B cell (primary cell): ENCODE data around the gene NUDT4B.
"Not testable (repeated sequence)": the region's sequence is repeated elsewhere in the genome, so short reads cannot be mapped to it uniquely, and the experiment has no call there.

Experiments
- EZH2 ChIP-seq: IDR thresholded peaks from 2 replicates; pipeline ENCODE4 v1.6.1; 2012; ENCODE audit warnings: borderline replicate concordance, low read depth, mild to moderate bottlenecking, moderate library complexity, low read length; ENCODE audit not compliant: insufficient read depth, poor library complexity, severe bottlenecking
- TF ChIP-seq, protein P1 (sequence below): fragments of 200-600 bp; IDR thresholded peaks from one replicate; pipeline ENCODE4 v1.8.0; 2022; ENCODE audit warnings: antibody characterized with exemption, mild to moderate bottlenecking

DNA sequence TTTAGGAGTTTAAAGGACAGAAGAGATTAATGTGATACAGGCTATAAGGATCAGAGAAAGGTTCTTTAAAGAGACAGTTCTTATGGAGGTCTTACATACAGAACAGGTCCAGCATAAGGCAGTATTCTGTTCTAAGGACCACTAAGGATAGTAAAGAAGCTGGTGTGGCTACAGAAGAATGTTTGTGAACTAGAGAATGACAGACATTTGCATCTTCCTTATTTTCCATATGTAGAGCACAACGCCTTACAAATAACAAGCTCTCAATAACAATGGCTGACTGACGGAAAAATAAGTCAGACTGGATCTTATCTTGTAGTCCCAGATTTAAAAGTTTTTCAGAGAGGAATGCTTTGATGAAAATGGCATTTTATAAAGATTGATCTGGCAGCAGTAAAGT lies 26.7 kb downstream of the NUDT4B start:
- TF ChIP-seq, protein P1, sequence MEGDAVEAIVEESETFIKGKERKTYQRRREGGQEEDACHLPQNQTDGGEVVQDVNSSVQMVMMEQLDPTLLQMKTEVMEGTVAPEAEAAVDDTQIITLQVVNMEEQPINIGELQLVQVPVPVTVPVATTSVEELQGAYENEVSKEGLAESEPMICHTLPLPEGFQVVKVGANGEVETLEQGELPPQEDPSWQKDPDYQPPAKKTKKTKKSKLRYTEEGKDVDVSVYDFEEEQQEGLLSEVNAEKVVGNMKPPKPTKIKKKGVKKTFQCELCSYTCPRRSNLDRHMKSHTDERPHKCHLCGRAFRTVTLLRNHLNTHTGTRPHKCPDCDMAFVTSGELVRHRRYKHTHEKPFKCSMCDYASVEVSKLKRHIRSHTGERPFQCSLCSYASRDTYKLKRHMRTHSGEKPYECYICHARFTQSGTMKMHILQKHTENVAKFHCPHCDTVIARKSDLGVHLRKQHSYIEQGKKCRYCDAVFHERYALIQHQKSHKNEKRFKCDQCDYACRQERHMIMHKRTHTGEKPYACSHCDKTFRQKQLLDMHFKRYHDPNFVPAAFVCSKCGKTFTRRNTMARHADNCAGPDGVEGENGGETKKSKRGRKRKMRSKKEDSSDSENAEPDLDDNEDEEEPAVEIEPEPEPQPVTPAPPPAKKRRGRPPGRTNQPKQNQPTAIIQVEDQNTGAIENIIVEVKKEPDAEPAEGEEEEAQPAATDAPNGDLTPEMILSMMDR = not testable (repeated sequence)
- not testable (repeated sequence) for TF ChIP-seq EZH2
